HG02610 (cell line): ENCODE results near the gene GPR78.

Experiments
- ATAC-seq: cut with Tn5 transposase; IDR thresholded peaks from one replicate; pipeline ENCODE4 v1.9.1; 2021; ENCODE audit warnings: mild to moderate bottlenecking, moderate library complexity; ENCODE audit not compliant: unreplicated experiment

The GPR78 gene

GRCh38 chr4:8585721-8586212 lies 5.6 kb downstream of the GPR78 start:
- ATAC-seq: no peak

DNA sequence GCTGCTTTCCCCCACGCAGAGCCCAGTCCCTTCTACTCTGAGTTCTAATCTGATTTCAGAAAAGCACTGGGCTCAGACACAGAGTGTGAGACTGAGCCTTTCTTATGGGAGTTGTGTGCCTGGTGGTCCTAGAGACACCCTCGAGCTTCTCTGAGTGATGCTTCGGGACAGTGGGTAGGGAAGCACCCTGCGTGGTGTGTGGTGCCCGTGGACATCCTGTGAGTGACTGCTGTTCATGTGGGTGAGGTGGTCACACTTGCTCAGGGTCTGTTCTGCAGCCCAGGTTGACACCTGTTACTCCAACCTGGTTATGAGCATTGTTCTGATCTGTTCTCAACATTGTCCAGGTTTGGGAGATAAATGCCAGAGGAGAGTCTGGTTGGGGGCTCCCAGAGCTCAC lies 6.1 kb downstream of the GPR78 start:
- no peak for ATAC-seq

GRCh38 chr4:8586671-8587468 lies 6.7 kb downstream of the GPR78 start:
- ATAC-seq: no peak

- no peak for ATAC-seq
Observed at GRCh38 chr4:8587469-8588195, 7.4 kb downstream of the GPR78 start.

- ATAC-seq: no peak
Observed at GRCh38 chr4:8588196-8588470, 7.9 kb downstream of the GPR78 start.

- ATAC-seq: no peak
Observed at GRCh38 chr4:8589336-8589735, 9.1 kb downstream of the GPR78 start.

GRCh38 chr4:8589823-8590545 lies 9.8 kb downstream of the GPR78 start:
- no peak for ATAC-seq

DNA sequence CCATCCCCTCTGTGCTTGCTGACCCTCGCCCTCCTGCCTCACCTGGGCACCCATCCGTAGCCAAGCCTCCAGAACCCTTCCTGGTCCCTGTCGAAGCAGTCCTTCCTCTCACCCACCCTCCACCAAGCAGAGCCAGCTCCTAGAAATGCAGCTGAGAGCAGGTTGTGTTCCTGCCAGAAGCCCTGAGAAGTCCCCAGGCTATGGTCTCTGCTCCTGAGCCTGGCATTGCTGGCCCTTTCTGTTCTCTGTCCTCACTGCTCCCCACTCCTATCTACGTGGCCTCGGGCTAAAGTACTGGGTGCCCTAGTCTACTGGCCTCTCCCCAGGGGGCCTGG lies 10.3 kb downstream of the GPR78 start:
- ATAC-seq: no peak

DNA sequence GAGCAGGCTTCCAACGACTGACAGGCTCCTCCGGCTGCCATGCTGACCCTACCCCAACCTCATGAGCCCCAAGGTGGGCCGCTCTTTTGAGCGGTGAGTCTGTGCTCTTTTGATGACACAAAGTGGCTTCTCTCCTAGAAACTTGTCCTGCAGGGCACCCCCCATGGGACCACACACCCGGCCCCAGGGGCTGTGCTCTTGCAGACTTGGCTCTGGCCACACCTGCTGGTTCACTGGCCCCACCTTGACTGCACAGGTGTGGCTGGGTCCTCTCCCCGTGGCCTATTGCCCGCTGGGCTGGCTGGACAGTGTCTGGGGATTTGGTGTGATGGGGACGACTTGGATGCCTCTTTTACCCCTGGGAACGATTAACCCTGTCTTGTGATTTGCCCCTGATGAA lies 10.9 kb downstream of the GPR78 start:
- no peak for ATAC-seq

DNA sequence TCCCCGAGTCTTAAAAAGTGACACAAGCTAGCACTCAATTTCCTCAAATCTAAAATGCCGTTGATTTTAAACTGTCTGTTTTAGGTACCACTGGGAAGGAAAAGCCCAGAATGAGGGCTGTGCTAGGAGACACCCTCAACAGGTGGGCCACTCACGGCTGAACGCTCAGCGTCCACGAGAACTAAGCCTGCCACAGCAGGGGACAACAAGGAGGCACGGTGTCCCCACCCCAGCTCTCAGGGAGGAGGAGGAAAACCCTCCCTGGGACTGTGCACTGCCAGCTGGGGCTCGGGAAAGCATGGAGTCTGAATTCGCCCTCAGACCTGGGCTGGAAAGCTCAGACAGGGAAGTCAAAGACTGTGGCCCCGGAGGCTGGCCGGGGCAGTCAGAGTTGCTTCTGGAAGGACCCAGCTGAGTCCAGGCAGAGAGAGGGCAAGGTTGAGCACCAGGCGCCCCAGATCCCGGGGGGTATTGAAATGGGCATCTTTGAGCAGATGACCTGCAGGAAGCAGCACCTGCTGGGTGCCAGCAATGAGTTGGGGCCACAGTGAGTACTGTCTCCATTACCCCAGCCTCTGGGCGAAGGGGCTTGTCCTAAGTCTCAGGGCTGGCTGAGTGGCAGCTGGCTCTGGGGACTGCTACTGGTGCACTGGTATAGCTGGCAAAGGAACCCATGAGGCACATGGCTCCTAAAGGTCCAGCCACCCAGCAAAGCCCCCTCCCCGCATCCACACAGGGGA lies 11.6 kb downstream of the GPR78 start:
- no peak for ATAC-seq

DNA sequence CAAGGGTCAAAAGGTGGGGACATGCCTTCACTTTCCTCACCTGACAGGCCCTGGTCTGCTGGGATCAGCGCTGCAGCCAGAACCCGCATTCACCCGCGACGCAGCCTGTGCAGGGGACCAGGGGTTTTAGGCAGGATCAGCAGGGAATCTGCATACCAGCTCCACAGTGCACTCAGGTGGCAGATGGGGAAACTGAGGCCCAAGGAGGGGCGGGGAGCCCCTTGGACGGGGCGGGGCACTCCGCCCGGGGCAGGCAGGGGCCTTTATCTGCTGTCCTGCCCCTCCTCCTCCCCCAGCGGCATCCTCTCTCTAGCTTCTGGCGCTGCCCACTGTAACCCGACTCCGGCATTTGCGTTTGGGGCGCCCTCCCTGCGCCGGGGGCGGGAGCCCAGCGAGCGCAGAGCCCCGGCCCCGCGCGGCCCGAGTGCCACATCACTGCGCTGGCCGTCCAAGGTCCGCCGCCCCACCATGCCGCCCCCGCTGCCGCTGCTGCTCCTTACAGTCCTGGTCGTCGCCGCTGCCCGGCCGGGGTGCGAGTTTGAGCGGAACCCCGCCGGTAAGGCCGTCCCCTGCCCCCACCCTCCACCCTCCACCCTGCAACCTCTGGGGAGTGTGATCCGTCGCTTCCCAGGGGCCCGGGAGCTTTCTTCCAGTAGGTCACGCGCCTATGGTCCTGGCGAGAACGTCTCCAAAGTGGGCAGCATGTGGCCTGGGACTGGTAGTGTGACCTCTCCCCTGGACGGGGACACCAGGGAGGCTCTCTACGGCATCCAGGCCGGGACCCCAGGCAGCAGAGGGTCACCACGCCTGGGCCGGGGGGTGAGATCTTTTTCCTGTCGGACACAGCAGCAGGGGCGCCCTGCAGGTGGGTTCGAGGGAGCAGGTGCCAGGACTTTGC lies 12.4 kb downstream of the GPR78 start, which contains the start of gene CPZ:
Gene CPZ, plus strand, starts transcription at position 400 of the 898 bp plus-strand sequence. Its CDS starts 69 bp downstream, at position 469.
- no peak for ATAC-seq

DNA sequence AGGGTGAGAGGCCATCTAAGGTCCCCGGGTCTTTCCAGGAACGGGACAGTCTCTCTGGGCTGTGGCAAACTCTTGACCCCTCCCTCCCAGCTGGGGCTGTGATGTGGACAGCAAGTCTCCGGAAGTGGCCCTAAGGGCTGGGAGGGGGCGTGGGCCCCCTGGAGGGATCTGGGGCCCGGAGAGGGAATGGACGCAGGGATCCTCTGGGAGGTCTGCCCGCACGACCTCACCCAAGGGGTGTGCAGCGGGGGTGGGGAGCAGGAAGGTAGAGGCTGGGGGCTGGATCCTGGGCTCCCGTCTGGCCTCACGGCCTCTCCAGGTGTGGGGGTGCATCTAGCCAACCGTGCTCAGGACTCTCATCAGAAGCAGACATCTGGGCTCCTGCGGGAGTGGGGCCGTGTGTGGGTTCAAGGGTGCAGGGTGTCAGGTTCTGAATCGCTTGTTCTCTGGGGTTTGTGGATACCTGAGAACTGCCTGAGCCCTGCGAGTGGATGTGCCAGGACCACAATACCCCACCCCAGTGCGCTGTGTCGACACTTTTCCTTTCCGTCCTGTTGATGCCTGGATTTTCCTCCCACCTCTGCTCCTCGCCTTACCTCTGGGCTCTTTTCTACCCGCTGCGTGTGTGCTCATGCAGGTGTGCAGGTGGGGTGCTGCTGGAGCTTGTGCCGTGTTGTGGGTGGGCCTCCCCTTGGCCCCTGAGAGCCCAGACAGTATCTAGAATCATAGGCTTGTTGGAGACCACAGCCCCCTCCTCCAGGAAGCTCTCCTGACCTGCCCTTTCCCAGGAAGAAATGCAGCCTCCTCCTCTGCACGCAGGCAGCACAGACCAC lies 13.3 kb downstream of the GPR78 start:
- ATAC-seq: no peak

GRCh38 chr4:8594097-8595038 lies 14.2 kb downstream of the GPR78 start:
- no peak for ATAC-seq

DNA sequence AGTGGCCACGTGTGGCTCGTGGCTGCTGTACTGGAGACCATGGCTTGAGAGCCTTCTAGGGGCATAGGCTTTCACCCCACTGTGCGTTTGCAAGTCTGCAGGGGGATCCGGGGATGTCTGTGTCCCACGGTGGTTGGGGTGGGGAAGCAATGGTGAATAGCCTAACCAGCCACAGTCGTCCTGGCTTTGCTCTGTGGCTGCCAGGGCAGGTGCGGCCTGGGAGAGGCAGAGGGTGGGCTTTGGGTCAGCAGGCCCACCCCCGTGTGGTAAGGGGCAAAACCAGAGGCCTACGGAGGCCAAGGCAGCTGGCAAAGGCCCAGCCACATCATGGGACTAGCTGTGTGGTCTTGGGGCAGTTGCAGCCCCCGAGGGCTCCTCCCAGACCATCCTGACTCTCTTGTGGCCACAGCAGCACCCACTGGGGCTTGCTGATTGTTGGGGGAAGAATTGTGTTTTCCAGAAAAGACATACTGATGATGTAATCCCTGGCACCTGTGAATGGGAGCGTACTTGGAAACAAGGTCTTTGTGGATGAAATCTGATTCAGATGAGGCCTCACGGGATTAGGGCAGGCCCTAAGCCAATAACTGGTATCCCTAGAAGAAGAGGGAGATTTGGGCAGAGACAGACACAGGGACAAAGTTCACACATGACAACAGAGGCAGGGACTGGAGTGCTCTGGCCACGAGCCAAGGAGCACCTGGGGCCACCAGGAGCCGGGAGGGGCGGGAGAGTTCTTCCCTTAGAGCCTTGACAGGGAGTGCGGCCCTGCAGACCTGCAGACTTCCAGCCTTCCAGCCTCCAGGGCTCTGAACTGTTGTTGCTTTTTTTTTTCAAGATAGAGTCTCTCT lies 15.3 kb downstream of the GPR78 start:
- no peak for ATAC-seq

DNA sequence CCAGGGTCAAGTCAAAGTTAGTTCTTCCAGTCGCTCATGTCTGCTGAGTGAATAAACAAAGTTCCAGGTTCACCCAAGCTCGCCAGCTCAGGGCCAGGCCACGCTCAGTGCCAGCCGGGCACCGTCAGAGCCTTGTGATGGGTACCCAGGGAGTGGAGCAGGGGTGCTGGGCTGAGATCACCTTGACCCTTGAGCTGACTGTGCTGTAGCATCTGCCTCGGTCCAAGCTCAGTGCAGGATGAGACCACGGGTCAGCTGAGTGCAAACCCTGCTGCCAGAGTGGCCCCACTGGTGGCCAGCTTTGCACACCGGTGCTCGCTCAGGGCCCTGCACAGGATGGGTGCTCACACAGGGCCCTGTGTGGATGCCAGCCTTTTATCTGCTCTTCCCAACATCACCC lies 16.7 kb downstream of the GPR78 start:
- ATAC-seq: no peak

DNA sequence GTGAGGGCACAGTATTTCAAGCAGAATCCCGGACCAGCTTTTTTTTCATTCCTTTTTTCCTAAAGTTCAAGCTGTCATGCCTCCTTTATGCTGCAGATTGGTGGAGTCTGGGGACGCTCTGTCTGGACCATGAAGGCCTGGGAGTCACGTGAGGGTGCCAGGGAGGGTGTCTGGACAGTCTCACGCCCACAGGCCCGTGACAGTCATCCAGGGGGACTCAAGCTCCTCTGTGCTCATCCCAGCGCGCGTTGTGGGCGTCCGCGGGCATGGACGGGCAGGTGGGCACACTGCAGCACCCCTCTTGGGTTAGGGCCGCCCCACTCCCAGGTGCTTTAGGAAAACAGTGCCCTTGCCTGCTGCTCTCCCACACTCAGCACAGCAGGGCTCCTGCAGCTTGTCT lies 17.1 kb downstream of the GPR78 start:
- no peak for ATAC-seq

DNA sequence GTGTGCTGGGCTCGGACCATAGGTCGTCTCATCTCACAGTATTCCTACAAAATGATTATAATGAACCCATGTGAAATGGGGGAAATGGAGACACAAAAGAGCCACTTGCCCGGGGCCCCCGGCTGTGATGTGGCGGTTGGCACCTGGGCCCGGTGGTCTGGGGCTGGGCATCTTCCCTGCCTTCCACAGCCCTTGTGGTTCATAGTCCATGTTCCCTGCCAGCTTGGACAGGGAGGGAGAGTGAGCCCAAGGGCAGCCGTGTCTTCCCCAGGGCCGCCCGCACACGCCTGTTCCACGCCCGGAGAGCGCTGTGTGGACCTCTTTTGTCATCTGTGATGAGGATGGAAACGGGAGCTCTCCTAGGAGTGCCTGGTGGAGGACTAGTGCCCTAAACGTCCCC lies 17.6 kb downstream of the GPR78 start:
- ATAC-seq: no peak
